Kidney epithelial cell (primary cell): ENCODE results near the gene GPRC5D. TPM values are rescaled to one million over a fixed set of nuclear protein-coding genes. Genes with fewer than 3 reads are reported as not detected.

ENCODE experiments used
- DNase-seq: peaks from one replicate; pipeline ENCODE4 v3.0.0-alpha.2; 2010; ENCODE audit warnings: low read depth
- H3K27me3 ChIP-seq: 2 replicates; pipeline ENCODE4 v1.6.0; 2011; ENCODE audit warnings: low read length; ENCODE audit not compliant: control insufficient read depth, insufficient read depth
- H3K36me3 ChIP-seq: 2 replicates; pipeline ENCODE4 v1.5.1; 2011; ENCODE audit warnings: low read length; ENCODE audit not compliant: control insufficient read depth, insufficient read depth
- H3K4me3 ChIP-seq: 2 replicates; pipeline ENCODE4 v1.5.1; 2011; ENCODE audit warnings: low read depth, mild to moderate bottlenecking, control low read depth, low read length
- total RNA-seq: library from RNA; depleted of rRNA; stranded (reverse); fragments of >200 nt; gene quantifications from 2 replicates; pipeline ENCODE4 v1.2.3, GENCODE V29; 2015
- TF ChIP-seq, protein P1 (sequence below): IDR thresholded peaks from 2 replicates; pipeline ENCODE4 v1.5.1; 2011; ENCODE audit warnings: mild to moderate bottlenecking, moderate library complexity, low read length, control low read depth, inconsistent platforms; ENCODE audit not compliant: insufficient read depth, poor library complexity, severe bottlenecking

Gene GPRC5D
- total RNA-seq, 1 donor from 2014 or later, result not detected

- Histone ChIP-seq H3K27me3 (no peaks in the 10 kb centered on the region), H3K4me3 (no peak overlapping the region), H3K36me3 (no peaks in the 10 kb centered on the region)
- DNase-seq, result no peak
- TF ChIP-seq, protein P1, sequence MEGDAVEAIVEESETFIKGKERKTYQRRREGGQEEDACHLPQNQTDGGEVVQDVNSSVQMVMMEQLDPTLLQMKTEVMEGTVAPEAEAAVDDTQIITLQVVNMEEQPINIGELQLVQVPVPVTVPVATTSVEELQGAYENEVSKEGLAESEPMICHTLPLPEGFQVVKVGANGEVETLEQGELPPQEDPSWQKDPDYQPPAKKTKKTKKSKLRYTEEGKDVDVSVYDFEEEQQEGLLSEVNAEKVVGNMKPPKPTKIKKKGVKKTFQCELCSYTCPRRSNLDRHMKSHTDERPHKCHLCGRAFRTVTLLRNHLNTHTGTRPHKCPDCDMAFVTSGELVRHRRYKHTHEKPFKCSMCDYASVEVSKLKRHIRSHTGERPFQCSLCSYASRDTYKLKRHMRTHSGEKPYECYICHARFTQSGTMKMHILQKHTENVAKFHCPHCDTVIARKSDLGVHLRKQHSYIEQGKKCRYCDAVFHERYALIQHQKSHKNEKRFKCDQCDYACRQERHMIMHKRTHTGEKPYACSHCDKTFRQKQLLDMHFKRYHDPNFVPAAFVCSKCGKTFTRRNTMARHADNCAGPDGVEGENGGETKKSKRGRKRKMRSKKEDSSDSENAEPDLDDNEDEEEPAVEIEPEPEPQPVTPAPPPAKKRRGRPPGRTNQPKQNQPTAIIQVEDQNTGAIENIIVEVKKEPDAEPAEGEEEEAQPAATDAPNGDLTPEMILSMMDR, result no peak
These were observed 27.2 kb upstream of the GPRC5D start for GRCh38 chr12:12979126-12979525.

- H3K36me3 ChIP-seq, result no peaks in the 10 kb centered on the region
- no peak overlapping the region for H3K4me3 ChIP-seq
- no peaks in the 10 kb centered on the region for H3K27me3 ChIP-seq
- TF ChIP-seq, protein P1, result no peak
- DNase-seq, result no peak
These were observed 25.3 kb upstream of the GPRC5D start for GRCh38 chr12:12977231-12977630.

DNA sequence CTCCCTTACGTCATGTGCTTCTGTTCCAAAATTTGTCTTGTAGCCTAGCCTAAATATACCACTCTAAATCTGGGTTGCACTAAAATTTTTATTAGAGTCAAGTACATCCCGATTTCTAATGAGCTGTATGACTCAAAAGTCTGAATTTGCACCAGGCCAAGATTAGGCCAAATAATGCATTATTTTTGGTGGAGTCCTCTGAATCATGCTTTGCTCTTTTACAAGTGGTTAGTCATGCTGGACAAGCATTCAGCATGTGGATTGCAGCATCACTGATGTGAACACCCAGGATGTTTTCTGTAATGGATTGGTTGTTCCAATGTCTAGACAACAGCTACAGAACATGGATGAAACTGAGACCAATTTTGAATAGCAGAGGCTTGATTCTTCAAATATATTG lies 24.4 kb upstream of the GPRC5D start:
- Histone ChIP-seq H3K27me3 (no peaks in the 10 kb centered on the region), H3K4me3 (no peak overlapping the region), H3K36me3 (no peaks in the 10 kb centered on the region)
- TF ChIP-seq, protein P1, result no peak
- DNase-seq, result peak; percentile 86

GRCh38 chr12:12975322-12976077 lies 23.5 kb upstream of the GPRC5D start:
- no peaks in the 10 kb centered on the region for H3K27me3 ChIP-seq
- TF ChIP-seq, protein P1, result peak; percentile 65
- H3K4me3 ChIP-seq, result no peak overlapping the region
- H3K36me3 ChIP-seq, result no peaks in the 10 kb centered on the region
- DNase-seq, result no peak

- TF ChIP-seq, protein P1, result no peak
- no peak overlapping the region for H3K4me3 ChIP-seq
- DNase-seq, result no peak
- no peaks in the 10 kb centered on the region for H3K36me3 ChIP-seq
- no peaks in the 10 kb centered on the region for H3K27me3 ChIP-seq
These were observed 22.2 kb upstream of the GPRC5D start for GRCh38 chr12:12974211-12974610.

DNA sequence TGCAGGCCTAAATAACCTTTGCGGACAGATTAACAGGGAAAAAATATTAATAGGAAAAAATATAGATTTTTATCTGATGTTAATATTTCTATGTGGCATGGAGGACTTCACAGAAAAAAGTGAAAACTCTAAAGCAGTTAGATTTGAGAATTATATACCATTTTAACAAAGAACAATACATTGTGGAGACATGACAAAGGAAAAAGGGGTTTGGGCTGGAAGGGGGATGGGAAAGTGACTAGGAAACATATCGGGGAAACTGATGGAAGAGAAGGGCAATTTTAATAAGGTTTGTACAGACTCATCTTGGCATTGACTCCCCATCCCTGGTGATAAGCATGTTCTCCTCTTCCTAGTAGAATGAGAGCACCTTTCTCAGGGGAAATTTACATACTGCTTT lies 21.0 kb upstream of the GPRC5D start:
- no peaks in the 10 kb centered on the region for H3K36me3 ChIP-seq
- TF ChIP-seq, protein P1, result no peak
- H3K27me3 ChIP-seq, result no peaks in the 10 kb centered on the region
- H3K4me3 ChIP-seq, result no peak overlapping the region
- DNase-seq, result no peak
